ENCODE measurements around the gene NFATC1. TPM values are rescaled to one million over a fixed set of nuclear protein-coding genes. Genes with fewer than 3 reads are reported as not detected.

Gene NFATC1
- total RNA-seq, 4 donors from 2014 or later, result 2.1 to 41.3 (median 7.6) TPM

- H3K36me3 ChIP-seq, result peaks cover 0 to 11% (median 0%) of the 10 kb centered on the region in 3 donors
- TF ChIP-seq, protein P1, sequence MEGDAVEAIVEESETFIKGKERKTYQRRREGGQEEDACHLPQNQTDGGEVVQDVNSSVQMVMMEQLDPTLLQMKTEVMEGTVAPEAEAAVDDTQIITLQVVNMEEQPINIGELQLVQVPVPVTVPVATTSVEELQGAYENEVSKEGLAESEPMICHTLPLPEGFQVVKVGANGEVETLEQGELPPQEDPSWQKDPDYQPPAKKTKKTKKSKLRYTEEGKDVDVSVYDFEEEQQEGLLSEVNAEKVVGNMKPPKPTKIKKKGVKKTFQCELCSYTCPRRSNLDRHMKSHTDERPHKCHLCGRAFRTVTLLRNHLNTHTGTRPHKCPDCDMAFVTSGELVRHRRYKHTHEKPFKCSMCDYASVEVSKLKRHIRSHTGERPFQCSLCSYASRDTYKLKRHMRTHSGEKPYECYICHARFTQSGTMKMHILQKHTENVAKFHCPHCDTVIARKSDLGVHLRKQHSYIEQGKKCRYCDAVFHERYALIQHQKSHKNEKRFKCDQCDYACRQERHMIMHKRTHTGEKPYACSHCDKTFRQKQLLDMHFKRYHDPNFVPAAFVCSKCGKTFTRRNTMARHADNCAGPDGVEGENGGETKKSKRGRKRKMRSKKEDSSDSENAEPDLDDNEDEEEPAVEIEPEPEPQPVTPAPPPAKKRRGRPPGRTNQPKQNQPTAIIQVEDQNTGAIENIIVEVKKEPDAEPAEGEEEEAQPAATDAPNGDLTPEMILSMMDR (IDR thresholded peaks at IDR 0.05), result no peak
- no peak for TF ChIP-seq POLR2A (IDR thresholded peaks at IDR 0.05)
- no peak for DNase-seq
- H3K4me1 ChIP-seq, result no peaks in the 10 kb centered on the region
- no peaks in the 10 kb centered on the region for H3K9me3 ChIP-seq
- no peak overlapping the region for H3K27ac ChIP-seq
- H3K27me3 ChIP-seq, result no peaks in the 10 kb centered on the region
- H3K4me3 ChIP-seq, result no peak overlapping the region
Observed at GRCh38 chr18:79413025-79413424, 17.3 kb downstream of the NFATC1 start.

GRCh38 chr18:79413426-79413825 is 17.7 kb downstream of the NFATC1 start:
- Histone ChIP-seq H3K9me3 (no peaks in the 10 kb centered on the region), H3K36me3 (peaks cover 0 to 11% (median 0%) of the 10 kb centered on the region in 3 donors), H3K27me3 (no peaks in the 10 kb centered on the region), H3K4me3 (no peak overlapping the region), H3K4me1 (no peaks in the 10 kb centered on the region), H3K27ac (no peak overlapping the region)
- TF ChIP-seq POLR2A (IDR thresholded peaks at IDR 0.05), result no peak
- TF ChIP-seq, protein P1 (IDR thresholded peaks at IDR 0.05), result no peak
- DNase-seq, result peak in 1 of 3 donors; percentile 36

GRCh38 chr18:79413901-79414300 is 18.2 kb downstream of the NFATC1 start:
- no peak for TF ChIP-seq POLR2A (IDR thresholded peaks at IDR 0.05)
- TF ChIP-seq, protein P1 (IDR thresholded peaks at IDR 0.05), result no peak
- Histone ChIP-seq H3K9me3 (no peaks in the 10 kb centered on the region), H3K27me3 (no peaks in the 10 kb centered on the region), H3K27ac (no peak overlapping the region), H3K4me1 (no peaks in the 10 kb centered on the region), H3K4me3 (no peak overlapping the region), H3K36me3 (peaks cover 0 to 11% (median 0%) of the 10 kb centered on the region in 3 donors)
- DNase-seq, result peak in 1 of 3 donors; percentile 25

DNA sequence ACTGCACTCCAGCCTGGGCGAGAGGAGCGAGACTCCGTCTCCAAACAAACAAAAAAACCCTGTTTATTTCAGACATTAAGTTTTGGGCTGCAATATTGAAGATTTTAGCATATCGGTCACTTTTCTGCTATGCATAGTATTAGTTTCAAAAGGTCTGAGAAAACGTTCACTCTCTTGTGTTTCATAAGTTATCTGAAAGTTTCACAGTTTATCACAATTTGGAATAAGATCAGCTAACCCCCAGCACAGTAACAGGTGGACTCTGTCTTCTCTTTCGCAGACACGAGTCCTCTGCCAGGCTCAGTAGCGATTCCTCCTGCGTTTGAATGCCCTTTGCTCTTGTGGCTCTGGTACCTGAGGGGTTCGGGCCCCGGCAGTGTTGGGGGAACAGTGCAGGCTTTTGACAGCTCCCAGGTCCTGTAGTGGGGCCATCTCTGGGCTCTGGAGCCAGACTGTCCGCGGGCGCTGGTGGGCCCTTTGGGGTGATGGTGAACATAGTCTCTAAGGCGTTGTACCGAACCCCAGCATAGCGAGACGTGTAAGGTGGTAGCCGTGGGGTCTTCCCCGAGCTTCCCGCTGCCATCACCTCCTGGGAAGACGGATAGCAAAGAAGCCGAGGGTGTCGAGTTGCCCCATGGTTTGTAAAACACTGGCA is 20.4 kb downstream of the NFATC1 start:
- peaks cover 0 to 5% (median 0%) of the 10 kb centered on the region in 3 donors for H3K36me3 ChIP-seq
- no peak overlapping the region for H3K4me3 ChIP-seq
- no peak for DNase-seq
- no peaks in the 10 kb centered on the region for H3K9me3 ChIP-seq
- H3K27ac ChIP-seq, result no peak overlapping the region
- TF ChIP-seq POLR2A (IDR thresholded peaks at IDR 0.05), result no peak
- no peaks in the 10 kb centered on the region for H3K4me1 ChIP-seq
- H3K27me3 ChIP-seq, result no peaks in the 10 kb centered on the region

- TF ChIP-seq, protein P1 (IDR thresholded peaks at IDR 0.05), result no peak
- TF ChIP-seq POLR2A (IDR thresholded peaks at IDR 0.05), result no peak
- Histone ChIP-seq H3K4me1 (no peaks in the 10 kb centered on the region), H3K27me3 (no peaks in the 10 kb centered on the region), H3K27ac (no peak overlapping the region), H3K36me3 (peaks cover 0 to 5% (median 0%) of the 10 kb centered on the region in 3 donors), H3K9me3 (no peaks in the 10 kb centered on the region), H3K4me3 (no peak overlapping the region)
- no peak for DNase-seq
Observed at GRCh38 chr18:79416677-79417052, 20.9 kb downstream of the NFATC1 start.

DNA sequence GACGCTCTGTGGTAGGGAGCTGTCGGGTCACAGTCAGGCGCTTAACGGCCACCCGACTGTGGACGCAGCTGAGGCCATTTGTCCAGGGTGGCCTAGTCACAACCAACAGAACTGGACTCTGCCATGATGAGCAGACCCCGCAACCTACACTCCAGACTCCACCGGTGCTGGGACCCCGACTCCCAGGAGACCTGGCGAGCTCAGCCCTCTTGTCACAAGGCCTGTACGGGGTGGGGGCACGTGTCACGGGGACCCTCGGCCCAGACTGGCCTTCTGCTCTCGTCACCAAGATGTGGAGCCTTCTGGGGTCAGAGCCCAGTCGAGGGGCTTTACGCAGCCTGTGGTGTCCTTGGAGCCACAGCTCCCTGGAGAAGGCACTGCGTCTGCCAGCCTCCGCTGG is 22.5 kb downstream of the NFATC1 start:
- Histone ChIP-seq H3K36me3 (peaks cover 0 to 5% (median 0%) of the 10 kb centered on the region in 3 donors), H3K9me3 (no peaks in the 10 kb centered on the region), H3K4me3 (no peak overlapping the region), H3K4me1 (peaks cover 0 to under 1% (median 0%) of the 10 kb centered on the region in 4 donors), H3K27me3 (no peaks in the 10 kb centered on the region), H3K27ac (no peak overlapping the region)
- TF ChIP-seq POLR2A (IDR thresholded peaks at IDR 0.05), result no peak
- TF ChIP-seq, protein P1 (IDR thresholded peaks at IDR 0.05), result no peak
- DNase-seq, result no peak
